HS-5 (cell line): ENCODE measurements around the gene FAM184B.

Source experiments
- DNase-seq: peaks from one replicate; pipeline ENCODE4 v3.0.0-alpha.2; 2012; ENCODE audit warnings: low read depth

The FAM184B gene

GRCh38 chr4:17635056-17635455 is 146.4 kb downstream of the FAM184B start:
- no peak for DNase-seq

- DNase-seq, result no peak
Measured at GRCh38 chr4:17633600-17633999, 147.8 kb downstream of the FAM184B start.

GRCh38 chr4:17630228-17630627 is 151.2 kb downstream of the FAM184B start:
- DNase-seq, result no peak

- DNase-seq, result no peak
Measured at GRCh38 chr4:17624821-17625220, 156.6 kb downstream of the FAM184B start.

GRCh38 chr4:17623451-17624001 is 157.9 kb downstream of the FAM184B start:
- DNase-seq, result no peak

- DNase-seq, result peak; percentile 40
Measured at GRCh38 chr4:17619416-17620105, 161.9 kb downstream of the FAM184B start.

- no peak for DNase-seq
Measured at GRCh38 chr4:17618926-17619325, 162.5 kb downstream of the FAM184B start.

- no peak for DNase-seq
Measured at GRCh38 chr4:17616283-17616682, 165.1 kb downstream of the FAM184B start.

- DNase-seq, result peak; percentile 85
Measured at GRCh38 chr4:17614416-17615299, 166.8 kb downstream of the FAM184B start, which contains the start of gene MED28. MED28 (plus strand) TSS chr4:17614641; CDS start chr4:17614655, 14 bp downstream.

- peak; percentile 76 for DNase-seq
Measured at GRCh38 chr4:17613761-17614415, 167.5 kb downstream of the FAM184B start.

- DNase-seq, result no peak
Measured at GRCh38 chr4:17605236-17605635, 176.2 kb downstream of the FAM184B start.

- DNase-seq, result no peak
Measured at GRCh38 chr4:17599826-17600225, 181.6 kb downstream of the FAM184B start.

GRCh38 chr4:17597517-17597916 is 183.9 kb downstream of the FAM184B start:
- DNase-seq, result no peak

GRCh38 chr4:17595471-17596005 is 185.9 kb downstream of the FAM184B start:
- DNase-seq, result no peak

GRCh38 chr4:17589355-17589754 is 192.1 kb downstream of the FAM184B start:
- no peak for DNase-seq

- no peak for DNase-seq
Measured at GRCh38 chr4:17587094-17587822, 194.2 kb downstream of the FAM184B start.

GRCh38 chr4:17584521-17585213 is 196.8 kb downstream of the FAM184B start:
- no peak for DNase-seq

- DNase-seq, result no peak
Measured at GRCh38 chr4:17583941-17584340, 197.5 kb downstream of the FAM184B start.

GRCh38 chr4:17583276-17583675 is 198.1 kb downstream of the FAM184B start:
- no peak for DNase-seq

GRCh38 chr4:17580969-17581368 is 200.5 kb downstream of the FAM184B start:
- DNase-seq, result no peak
